Cardiac muscle cell (in vitro differentiated cells and primary cell): ENCODE data around the gene PCBD2. TPM values are rescaled to one million over a fixed set of nuclear protein-coding genes. Genes with fewer than 3 reads are reported as not detected.
"Not testable (repeated sequence)": the region's sequence is repeated elsewhere in the genome, so short reads cannot be mapped to it uniquely, and the experiment has no call there.

ENCODE experiments used
- DNase-seq, 2 donors: peaks; one replicate each; pipeline versions ENCODE4 v3.0.0 to v3.0.0-alpha.2; 2010 to 2017; ENCODE audit warnings: low read depth in 1 of 2, low spot score in 1 of 2
- H3K27ac ChIP-seq: fragments of 200-600 bp; sonication (generic); 2 replicates; pipeline ENCODE4 v1.5.1; 2016
- H3K27me3 ChIP-seq: fragments of 200-600 bp; sonication (generic); 2 replicates; pipeline ENCODE4 v1.6.0; 2016; ENCODE audit warnings: control low read depth
- H3K36me3 ChIP-seq: fragments of 200-600 bp; sonication (generic); 2 replicates; pipeline ENCODE4 v1.5.1; 2016; ENCODE audit warnings: control low read depth
- H3K4me1 ChIP-seq: fragments of 200-600 bp; sonication (generic); 2 replicates; pipeline ENCODE4 v1.8.1; 2017; ENCODE audit warnings: low read depth, mild to moderate bottlenecking, mixed run types
- H3K4me3 ChIP-seq: fragments of 200-600 bp; sonication (generic); 2 replicates; pipeline ENCODE4 v1.5.1; 2016; ENCODE audit warnings: mild to moderate bottlenecking
- H3K9me3 ChIP-seq: fragments of 200-600 bp; sonication (generic); 2 replicates; pipeline ENCODE4 v1.5.1; 2017; ENCODE audit warnings: low read depth, mild to moderate bottlenecking, control low read depth
- CTCF ChIP-seq: IDR thresholded peaks from 2 replicates; pipeline ENCODE4 v1.5.1; 2012; ENCODE audit warnings: low read depth, mild to moderate bottlenecking, low read length
- polyA plus RNA-seq: library from polyadenylated mRNA; unstranded; fragments of >200 nt; fragmentation: Nextera tagmentation; extraction: Ambion mirVana; gene quantifications from 2 replicates; pipeline ENCODE4 v1.2.1, GENCODE V29; 2016
- total RNA-seq: library from RNA; depleted of rRNA; stranded (reverse); fragments of >200 nt; gene quantifications from 2 replicates; pipeline ENCODE4 v1.2.3, GENCODE V29; 2016

Gene PCBD2
- total and polyA plus RNA-seq, 2 experiments from 2014 or later = 9.8 to 15.3 TPM

GRCh38 chr5:134874831-134875655 is 29.9 kb upstream of the PCBD2 start:
- H3K27ac ChIP-seq = peak overlapping the region; percentile 79
- TF ChIP-seq CTCF = no peak
- DNase-seq = peak; percentile 24 to 85

GRCh38 chr5:134877159-134877558 is 27.8 kb upstream of the PCBD2 start:
- H3K4me3 ChIP-seq = no peak overlapping the region
- no peaks in the 10 kb centered on the region for H3K27me3 ChIP-seq
- no peaks in the 10 kb centered on the region for H3K36me3 ChIP-seq
- H3K27ac ChIP-seq = peak overlapping the region; percentile 59
- DNase-seq = no peak
- H3K4me1 ChIP-seq = peaks cover 60% of the 10 kb centered on the region
- H3K9me3 ChIP-seq = no peaks in the 10 kb centered on the region
- no peak for TF ChIP-seq CTCF

More at GRCh38 chr5:134874831-134875655, 29.9 kb upstream of the PCBD2 start:
- Histone ChIP-seq H3K27me3 (no peaks in the 10 kb centered on the region), H3K36me3 (no peaks in the 10 kb centered on the region), H3K4me3 (peak overlapping the region; percentile 81), H3K9me3 (no peaks in the 10 kb centered on the region), H3K4me1 (peaks cover 51% of the 10 kb centered on the region)

GRCh38 chr5:134878403-134878802 is 26.5 kb upstream of the PCBD2 start:
- no peak overlapping the region for H3K4me3 ChIP-seq
- H3K27ac ChIP-seq = peak overlapping the region; percentile 49
- H3K4me1 ChIP-seq = peaks cover 60% of the 10 kb centered on the region
- H3K27me3 ChIP-seq = no peaks in the 10 kb centered on the region
- DNase-seq = no peak
- no peak for TF ChIP-seq CTCF
- no peaks in the 10 kb centered on the region for H3K36me3 ChIP-seq
- H3K9me3 ChIP-seq = no peaks in the 10 kb centered on the region

- Histone ChIP-seq H3K27me3 (no peaks in the 10 kb centered on the region), H3K36me3 (no peaks in the 10 kb centered on the region), H3K4me1 (peaks cover 55% of the 10 kb centered on the region), H3K27ac (peak overlapping the region; percentile 49), H3K4me3 (no peak overlapping the region), H3K9me3 (no peaks in the 10 kb centered on the region)
- DNase-seq = no peak
- TF ChIP-seq CTCF = no peak
Observed at GRCh38 chr5:134879456-134879855, 25.5 kb upstream of the PCBD2 start.

- not testable (repeated sequence) for H3K9me3 ChIP-seq, H3K4me3 ChIP-seq, H3K27ac ChIP-seq, DNase-seq, H3K27me3 ChIP-seq, H3K36me3 ChIP-seq
- peaks cover 49% of the 10 kb centered on the region for H3K4me1 ChIP-seq
Observed at GRCh38 chr5:134880937-134881336, 24.0 kb upstream of the PCBD2 start.

GRCh38 chr5:134881711-134882110 is 23.2 kb upstream of the PCBD2 start:
- H3K4me3 ChIP-seq, H3K27ac ChIP-seq, H3K27me3 ChIP-seq, DNase-seq, H3K36me3 ChIP-seq, H3K9me3 ChIP-seq: not testable (repeated sequence)
- H3K4me1 ChIP-seq = peaks cover 41% of the 10 kb centered on the region
